NCI-H524 treated with DMSO at 0.1 percent for 48 hours (cell line): Measurements from ENCODE around the gene CIPC.

Experiments used
- DNase-seq: peaks from one replicate; lab custom pipeline; 2025; lab: John Stamatoyannopoulos, UW

Gene CIPC

GRCh38 chr14:77103475-77103874 is 5.4 kb downstream of the CIPC start:
- DNase-seq, result no peak

GRCh38 chr14:77103951-77104350 is 5.9 kb downstream of the CIPC start:
- DNase-seq, result no peak

GRCh38 chr14:77104393-77104792 is 6.3 kb downstream of the CIPC start:
- DNase-seq, result no peak

GRCh38 chr14:77105145-77105939 is 7.3 kb downstream of the CIPC start:
- no peak for DNase-seq

GRCh38 chr14:77106666-77107065 is 8.6 kb downstream of the CIPC start:
- no peak for DNase-seq

- no peak for DNase-seq
These were observed 9.2 kb downstream of the CIPC start for GRCh38 chr14:77107228-77107627.

- DNase-seq, result no peak
These were observed 10.7 kb downstream of the CIPC start for GRCh38 chr14:77108753-77109152.

- DNase-seq, result peak; percentile 91
These were observed 11.6 kb downstream of the CIPC start for GRCh38 chr14:77109656-77110055.

- no peak for DNase-seq
These were observed 12.2 kb downstream of the CIPC start for GRCh38 chr14:77110286-77110685.

GRCh38 chr14:77111021-77111420 is 13.0 kb downstream of the CIPC start:
- DNase-seq, result no peak

- DNase-seq, result no peak
These were observed 15.6 kb downstream of the CIPC start for GRCh38 chr14:77113644-77114043.

- DNase-seq, result no peak
These were observed 16.6 kb downstream of the CIPC start for GRCh38 chr14:77114609-77115008.

GRCh38 chr14:77116172-77116817 is 18.2 kb downstream of the CIPC start:
- no peak for DNase-seq

GRCh38 chr14:77119851-77120250 is 21.8 kb downstream of the CIPC start:
- no peak for DNase-seq

- peak; percentile 81 for DNase-seq
These were observed 23.0 kb downstream of the CIPC start for GRCh38 chr14:77120771-77121743.

- DNase-seq, result no peak
These were observed 24.6 kb downstream of the CIPC start for GRCh38 chr14:77122526-77123125.

- DNase-seq, result no peak
These were observed 25.6 kb downstream of the CIPC start for GRCh38 chr14:77123381-77124325.

GRCh38 chr14:77124345-77125280 is 26.6 kb downstream of the CIPC start:
- no peak for DNase-seq

GRCh38 chr14:77125281-77125801 is 27.3 kb downstream of the CIPC start:
- DNase-seq, result no peak
